ENCODE results near the gene CDK5R1. TPM values are rescaled to one million over a fixed set of nuclear protein-coding genes. Genes with fewer than 3 reads are reported as not detected.

Gene CDK5R1
- polyA plus RNA-seq, 1 of the 3 experiments (the other 2 are of a cell fraction) = 1.4 TPM

DNA sequence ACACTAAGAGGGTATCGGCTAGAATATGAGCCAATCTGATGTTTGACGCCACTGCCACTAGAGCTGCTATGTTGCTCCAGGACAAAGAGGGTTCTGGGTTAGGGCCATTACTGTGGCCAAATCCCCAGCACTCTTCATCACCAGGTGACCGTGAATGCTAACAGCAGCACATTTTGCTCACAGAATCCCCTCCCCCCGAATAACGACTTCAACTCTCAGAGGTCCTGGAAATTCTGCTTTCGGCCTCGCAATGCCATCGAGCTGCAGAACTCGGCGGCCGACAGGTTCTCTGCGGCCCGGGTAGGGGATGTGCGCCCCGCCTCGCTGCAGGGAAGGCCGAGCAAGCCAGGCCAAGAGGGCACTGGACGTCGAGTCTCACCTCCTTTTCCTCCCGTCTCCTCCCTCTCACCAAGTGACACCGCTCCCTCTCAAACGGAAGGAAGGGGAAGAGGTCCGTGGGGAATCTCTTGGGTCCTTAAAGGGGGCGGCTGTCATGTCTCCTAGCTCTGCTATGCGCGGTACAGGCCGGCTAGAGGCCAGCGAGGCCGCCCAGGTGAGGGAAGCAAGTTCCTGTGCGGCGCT lies 31.9 kb downstream of the CDK5R1 start (continued):
- TF ChIP-seq, protein P1, sequence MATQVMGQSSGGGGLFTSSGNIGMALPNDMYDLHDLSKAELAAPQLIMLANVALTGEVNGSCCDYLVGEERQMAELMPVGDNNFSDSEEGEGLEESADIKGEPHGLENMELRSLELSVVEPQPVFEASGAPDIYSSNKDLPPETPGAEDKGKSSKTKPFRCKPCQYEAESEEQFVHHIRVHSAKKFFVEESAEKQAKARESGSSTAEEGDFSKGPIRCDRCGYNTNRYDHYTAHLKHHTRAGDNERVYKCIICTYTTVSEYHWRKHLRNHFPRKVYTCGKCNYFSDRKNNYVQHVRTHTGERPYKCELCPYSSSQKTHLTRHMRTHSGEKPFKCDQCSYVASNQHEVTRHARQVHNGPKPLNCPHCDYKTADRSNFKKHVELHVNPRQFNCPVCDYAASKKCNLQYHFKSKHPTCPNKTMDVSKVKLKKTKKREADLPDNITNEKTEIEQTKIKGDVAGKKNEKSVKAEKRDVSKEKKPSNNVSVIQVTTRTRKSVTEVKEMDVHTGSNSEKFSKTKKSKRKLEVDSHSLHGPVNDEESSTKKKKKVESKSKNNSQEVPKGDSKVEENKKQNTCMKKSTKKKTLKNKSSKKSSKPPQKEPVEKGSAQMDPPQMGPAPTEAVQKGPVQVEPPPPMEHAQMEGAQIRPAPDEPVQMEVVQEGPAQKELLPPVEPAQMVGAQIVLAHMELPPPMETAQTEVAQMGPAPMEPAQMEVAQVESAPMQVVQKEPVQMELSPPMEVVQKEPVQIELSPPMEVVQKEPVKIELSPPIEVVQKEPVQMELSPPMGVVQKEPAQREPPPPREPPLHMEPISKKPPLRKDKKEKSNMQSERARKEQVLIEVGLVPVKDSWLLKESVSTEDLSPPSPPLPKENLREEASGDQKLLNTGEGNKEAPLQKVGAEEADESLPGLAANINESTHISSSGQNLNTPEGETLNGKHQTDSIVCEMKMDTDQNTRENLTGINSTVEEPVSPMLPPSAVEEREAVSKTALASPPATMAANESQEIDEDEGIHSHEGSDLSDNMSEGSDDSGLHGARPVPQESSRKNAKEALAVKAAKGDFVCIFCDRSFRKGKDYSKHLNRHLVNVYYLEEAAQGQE (IDR thresholded peaks at IDR 0.05; ENCODE audit: low read depth, low read length) = no peak
- no peak for TF ChIP-seq TEAD4 (IDR thresholded peaks at IDR 0.05; ENCODE audit: borderline replicate concordance, insufficient read depth)
- TF ChIP-seq, protein P2, sequence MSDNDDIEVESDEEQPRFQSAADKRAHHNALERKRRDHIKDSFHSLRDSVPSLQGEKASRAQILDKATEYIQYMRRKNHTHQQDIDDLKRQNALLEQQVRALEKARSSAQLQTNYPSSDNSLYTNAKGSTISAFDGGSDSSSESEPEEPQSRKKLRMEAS (IDR thresholded peaks at IDR 0.05; ENCODE audit: low read depth) = no peak
- no peak for TF ChIP-seq TAF1 (IDR thresholded peaks at IDR 0.05; ENCODE audit: borderline replicate concordance, low read depth, low read length)
- TF ChIP-seq CHD2 (IDR thresholded peaks at IDR 0.05; ENCODE audit: low read length, partially characterized antibody) = no peak
- TF ChIP-seq, protein P3, sequence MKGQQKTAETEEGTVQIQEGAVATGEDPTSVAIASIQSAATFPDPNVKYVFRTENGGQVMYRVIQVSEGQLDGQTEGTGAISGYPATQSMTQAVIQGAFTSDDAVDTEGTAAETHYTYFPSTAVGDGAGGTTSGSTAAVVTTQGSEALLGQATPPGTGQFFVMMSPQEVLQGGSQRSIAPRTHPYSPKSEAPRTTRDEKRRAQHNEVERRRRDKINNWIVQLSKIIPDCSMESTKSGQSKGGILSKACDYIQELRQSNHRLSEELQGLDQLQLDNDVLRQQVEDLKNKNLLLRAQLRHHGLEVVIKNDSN (IDR thresholded peaks at IDR 0.05; ENCODE audit: borderline replicate concordance, low read depth) = no peak
- no peak for TF ChIP-seq RAD21 (IDR thresholded peaks at IDR 0.05; ENCODE audit: low read length)

DNA sequence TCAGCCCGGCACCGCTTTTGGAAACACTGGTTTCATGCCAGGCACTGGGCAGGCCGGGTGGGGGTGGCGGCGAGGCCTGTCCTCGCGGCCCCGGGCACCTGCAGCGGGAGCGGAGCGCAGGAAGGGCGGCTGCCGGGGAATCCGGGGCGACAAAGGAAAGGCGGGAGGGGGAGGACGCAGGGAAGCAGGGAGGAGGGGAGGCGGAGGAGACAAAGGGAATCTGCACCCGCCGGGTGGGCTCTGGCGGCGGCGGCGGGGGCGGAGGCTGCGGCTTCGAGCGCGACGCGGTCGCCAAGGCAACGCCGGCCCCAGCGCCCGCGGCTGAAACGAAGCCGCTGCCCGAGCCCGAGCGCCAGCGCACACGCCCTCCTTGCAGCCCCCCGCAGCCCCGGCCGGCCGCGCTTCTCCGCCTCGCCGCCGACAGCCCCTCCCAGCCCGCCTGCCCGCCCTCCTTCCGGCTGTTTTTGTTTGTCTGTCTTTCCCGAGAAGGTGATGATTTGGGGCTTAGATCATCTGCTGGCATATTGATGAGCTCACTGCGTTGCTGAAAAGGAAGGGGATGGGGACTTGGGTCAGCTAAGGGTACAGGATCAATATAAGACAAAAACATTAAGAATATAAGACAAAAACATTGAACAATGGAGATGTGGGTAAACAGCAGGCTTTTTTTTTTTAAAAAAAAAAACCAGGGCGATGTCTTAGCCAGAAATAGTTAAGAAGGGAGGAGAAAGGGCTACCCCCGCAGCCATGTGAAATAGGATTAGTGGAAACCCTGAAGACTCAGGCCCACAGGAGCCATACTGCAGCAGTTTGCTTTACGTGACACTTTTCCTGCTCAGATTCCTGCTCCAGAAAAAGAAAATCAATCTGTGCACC lies 32.7 kb downstream of the CDK5R1 start:
- H3F3A ChIP-seq (replicated peaks; ENCODE audit: insufficient read depth) = no peaks in the 10 kb centered on the region
- peak overlapping the region; percentile 43; the same call in 1 of the 2 replicates for H3K9ac ChIP-seq
- no peaks in the 10 kb centered on the region for H3K79me2 ChIP-seq (ENCODE audit: insufficient read depth)
- peak; percentile 93 for DNase-seq
- peak overlapping the region; percentile 85 for H2AFZ ChIP-seq (ENCODE audit: low read depth)
- no peaks in the 10 kb centered on the region for H3K36me3 ChIP-seq (replicated peaks in 1 of 2; ENCODE audit: control insufficient read depth in 1 of 2, insufficient read depth in 2 of 2, low read length in 1 of 2)
- peaks cover 6 to 19% of the 10 kb centered on the region in 2 experiments; a peak in 2 of 4 replicates for H3K4me1 ChIP-seq (ENCODE audit: control insufficient read depth in 1 of 2, insufficient read depth in 2 of 2, low read depth in 1 of 2, low read length in 1 of 2)
- H3K4me2 ChIP-seq = peak overlapping the region; percentile 81
- WGBS (ENCODE audit: low lambda C conversion rate) = 43% methylated on average over 31 of the region's 61 CpGs
- peak overlapping the region; percentile 45 to 58 for H3K4me3 ChIP-seq (ENCODE audit: low read depth in 2 of 2, low read length in 1 of 2)
- ChIA-PET POLR2A (interaction anchor here (0.8 kb wide), 1 partner anchor 24 kb away, joined by 3 read pairs; no protein-coding TSS in a partner anchor), CTCF (interaction anchor here (1.2 to 1.9 kb wide), 3 partner anchors 8 to 36 kb away, joined by 4 to 5 read pairs (median 4); no protein-coding TSS in a partner anchor)
- H3K9me2 ChIP-seq = no peaks in the 10 kb centered on the region
- H3K27ac ChIP-seq (ENCODE audit: low read depth in 2 of 2, low read length in 1 of 2) = peak overlapping the region in 1 of 2 experiments; percentile 72; a peak in 2 of 4 replicates
- H3K9me3 ChIP-seq = no peaks in the 10 kb centered on the region
- H3K27me3 ChIP-seq (ENCODE audit: insufficient read depth) = no peaks in the 10 kb centered on the region
- H4K20me1 ChIP-seq (ENCODE audit: insufficient read depth) = no peaks in the 10 kb centered on the region
- no peak for TF ChIP-seq RFX5 (IDR thresholded peaks at IDR 0.05; ENCODE audit: low read length)
- no peak for TF ChIP-seq EP300 (IDR thresholded peaks at IDR 0.05; ENCODE audit: borderline replicate concordance in 1 of 2, low read depth in 1 of 2, low read length in 1 of 2)
- peak; percentile 46; the same call in 1 of the 2 replicates for TF ChIP-seq MXI1 (IDR thresholded peaks at IDR 0.05; ENCODE audit: low read depth, low read length)
- TF ChIP-seq, protein P4, sequence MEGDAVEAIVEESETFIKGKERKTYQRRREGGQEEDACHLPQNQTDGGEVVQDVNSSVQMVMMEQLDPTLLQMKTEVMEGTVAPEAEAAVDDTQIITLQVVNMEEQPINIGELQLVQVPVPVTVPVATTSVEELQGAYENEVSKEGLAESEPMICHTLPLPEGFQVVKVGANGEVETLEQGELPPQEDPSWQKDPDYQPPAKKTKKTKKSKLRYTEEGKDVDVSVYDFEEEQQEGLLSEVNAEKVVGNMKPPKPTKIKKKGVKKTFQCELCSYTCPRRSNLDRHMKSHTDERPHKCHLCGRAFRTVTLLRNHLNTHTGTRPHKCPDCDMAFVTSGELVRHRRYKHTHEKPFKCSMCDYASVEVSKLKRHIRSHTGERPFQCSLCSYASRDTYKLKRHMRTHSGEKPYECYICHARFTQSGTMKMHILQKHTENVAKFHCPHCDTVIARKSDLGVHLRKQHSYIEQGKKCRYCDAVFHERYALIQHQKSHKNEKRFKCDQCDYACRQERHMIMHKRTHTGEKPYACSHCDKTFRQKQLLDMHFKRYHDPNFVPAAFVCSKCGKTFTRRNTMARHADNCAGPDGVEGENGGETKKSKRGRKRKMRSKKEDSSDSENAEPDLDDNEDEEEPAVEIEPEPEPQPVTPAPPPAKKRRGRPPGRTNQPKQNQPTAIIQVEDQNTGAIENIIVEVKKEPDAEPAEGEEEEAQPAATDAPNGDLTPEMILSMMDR (IDR thresholded peaks at IDR 0.05) = no peak
- no peak for TF ChIP-seq SMC3 (IDR thresholded peaks at IDR 0.05; ENCODE audit: low read depth, low read length)
- TF ChIP-seq GATA2 (CRISPR knock-in tag; IDR thresholded peaks at IDR 0.05) = no peak
- TF ChIP-seq, protein P1 (IDR thresholded peaks at IDR 0.05; ENCODE audit: low read depth, low read length) = no peak
- TF ChIP-seq, protein P5, sequence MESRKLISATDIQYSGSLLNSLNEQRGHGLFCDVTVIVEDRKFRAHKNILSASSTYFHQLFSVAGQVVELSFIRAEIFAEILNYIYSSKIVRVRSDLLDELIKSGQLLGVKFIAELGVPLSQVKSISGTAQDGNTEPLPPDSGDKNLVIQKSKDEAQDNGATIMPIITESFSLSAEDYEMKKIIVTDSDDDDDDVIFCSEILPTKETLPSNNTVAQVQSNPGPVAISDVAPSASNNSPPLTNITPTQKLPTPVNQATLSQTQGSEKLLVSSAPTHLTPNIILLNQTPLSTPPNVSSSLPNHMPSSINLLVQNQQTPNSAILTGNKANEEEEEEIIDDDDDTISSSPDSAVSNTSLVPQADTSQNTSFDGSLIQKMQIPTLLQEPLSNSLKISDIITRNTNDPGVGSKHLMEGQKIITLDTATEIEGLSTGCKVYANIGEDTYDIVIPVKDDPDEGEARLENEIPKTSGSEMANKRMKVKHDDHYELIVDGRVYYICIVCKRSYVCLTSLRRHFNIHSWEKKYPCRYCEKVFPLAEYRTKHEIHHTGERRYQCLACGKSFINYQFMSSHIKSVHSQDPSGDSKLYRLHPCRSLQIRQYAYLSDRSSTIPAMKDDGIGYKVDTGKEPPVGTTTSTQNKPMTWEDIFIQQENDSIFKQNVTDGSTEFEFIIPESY (IDR thresholded peaks at IDR 0.05; ENCODE audit: borderline replicate concordance, low read depth) = no peak

Measured in SK-N-SH (cell line).